Stimulated activated CD8-positive, alpha-beta memory T cell treated with anti-CD3 and anti-CD28 coated beads, Interleukin-4, amount 100 ng/mL, for 48 hours (primary cell): ENCODE measurements around the gene TNFRSF9.
"Not testable (repeated sequence)": the region's sequence is repeated elsewhere in the genome, so short reads cannot be mapped to it uniquely, and the experiment has no call there.

ENCODE experiments used
- DNase-seq: peaks from one replicate; pipeline ENCODE4 v3.0.0-alpha.2; 2020

Gene TNFRSF9

DNA sequence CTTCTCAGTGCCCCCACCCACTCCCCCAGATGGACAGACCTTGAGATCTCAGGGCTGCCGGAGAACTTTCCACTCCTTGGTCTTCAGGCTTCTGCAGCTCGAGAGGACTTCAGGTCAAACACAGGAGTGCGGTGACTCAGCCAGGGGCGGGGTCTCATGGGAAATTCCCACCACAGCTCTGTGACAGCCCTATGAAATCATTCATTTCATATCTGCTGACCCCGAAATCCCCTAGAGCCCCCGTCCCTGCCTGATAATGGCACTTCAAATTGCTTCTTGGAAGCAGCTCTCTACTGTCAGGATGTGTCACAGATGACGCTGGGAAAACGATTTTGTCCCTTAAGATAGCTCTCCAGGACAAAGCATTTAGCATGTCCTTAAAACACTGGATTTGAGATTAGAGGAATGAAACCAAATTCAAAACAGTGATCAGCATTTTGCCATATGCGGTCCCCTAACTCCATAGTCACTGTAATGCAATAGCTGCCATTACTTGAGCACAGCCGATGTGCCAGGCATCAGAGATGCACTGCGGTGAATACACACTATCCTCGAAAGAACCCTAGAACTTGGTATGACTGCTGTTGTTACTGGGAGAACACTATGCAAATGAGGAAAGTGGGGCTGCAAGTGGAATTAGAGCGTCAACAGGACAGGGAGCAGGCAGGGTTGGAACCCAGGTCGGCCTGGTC, at the start of gene TNFRSF9:
TSS of gene TNFRSF9 (minus strand) at position 95 of the 692 bp plus-strand sequence. CDS start 845 bp downstream, outside the sequence.
- DNase-seq, result peak; percentile 94

DNA sequence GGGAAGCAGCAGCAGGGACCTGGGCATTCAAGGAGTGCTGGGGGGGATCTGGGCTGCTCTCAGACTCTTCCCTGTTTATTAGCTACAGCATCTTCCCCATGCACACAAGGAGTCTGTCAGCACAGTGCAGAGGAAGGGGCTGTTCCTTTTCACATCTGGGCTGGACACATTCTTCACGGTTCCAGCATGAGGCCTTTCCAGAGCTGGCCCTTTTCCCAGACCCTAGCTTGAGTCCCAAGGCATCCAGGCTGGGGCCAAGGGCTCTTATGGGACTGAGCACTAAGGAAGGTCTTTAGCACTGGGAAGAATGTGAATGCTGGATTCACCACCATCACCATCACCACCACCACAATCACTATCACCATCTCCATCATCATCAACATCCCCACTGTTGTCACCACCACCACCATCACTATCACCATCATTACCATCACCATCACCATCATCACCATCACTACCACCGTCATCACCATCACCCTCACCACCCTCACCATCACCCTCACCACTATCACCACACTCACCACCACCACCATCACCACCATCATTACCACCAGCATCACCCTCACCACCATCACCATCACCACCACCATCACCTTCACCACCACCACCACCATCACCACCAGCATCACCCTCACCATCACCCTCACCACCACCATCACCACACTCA, 49.3 kb upstream of the TNFRSF9 start:
- no peak for DNase-seq

GRCh38 chr1:7988576-7988975, 47.9 kb upstream of the TNFRSF9 start:
- no peak for DNase-seq

- no peak for DNase-seq
Measured at GRCh38 chr1:7987528-7987927, 46.9 kb upstream of the TNFRSF9 start.

DNA sequence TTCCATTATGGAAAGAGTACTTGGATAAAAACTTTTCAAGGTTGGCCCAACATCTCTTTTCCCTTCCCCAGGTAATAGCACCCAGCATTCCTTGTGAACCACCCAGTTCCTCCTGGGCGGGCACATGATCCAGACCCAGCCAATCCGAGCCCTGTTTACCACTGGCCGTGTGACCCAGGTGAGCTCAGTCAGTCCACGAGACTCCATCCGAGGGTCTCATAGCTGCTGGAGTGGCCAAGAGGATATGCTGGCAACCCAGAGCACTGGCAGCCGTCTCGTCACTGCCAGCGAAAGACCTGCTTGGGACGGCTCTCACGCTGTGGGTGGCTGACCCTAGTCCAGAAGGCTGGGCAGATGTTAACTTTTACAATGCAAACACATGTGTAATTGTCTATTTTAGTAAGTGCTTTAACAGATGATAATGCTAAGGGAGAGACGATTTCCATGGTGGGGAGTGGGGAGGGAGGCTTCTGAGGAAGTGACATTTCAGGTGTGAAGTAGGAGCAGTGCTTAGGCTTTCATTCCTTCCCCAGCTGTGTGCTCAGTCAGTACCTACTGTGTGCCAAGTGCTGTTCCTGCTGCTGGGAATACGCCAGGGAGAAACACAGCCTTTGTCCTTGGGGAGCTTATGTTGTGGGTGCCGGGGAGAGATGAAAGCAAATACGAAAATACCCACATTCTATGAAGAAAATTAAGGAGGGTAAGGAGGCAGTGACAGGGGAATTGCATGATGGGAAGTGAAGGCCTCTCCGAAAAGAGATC, 45.4 kb upstream of the TNFRSF9 start:
- no peak for DNase-seq

GRCh38 chr1:7984811-7985210, 44.2 kb upstream of the TNFRSF9 start:
- DNase-seq, result no peak

DNA sequence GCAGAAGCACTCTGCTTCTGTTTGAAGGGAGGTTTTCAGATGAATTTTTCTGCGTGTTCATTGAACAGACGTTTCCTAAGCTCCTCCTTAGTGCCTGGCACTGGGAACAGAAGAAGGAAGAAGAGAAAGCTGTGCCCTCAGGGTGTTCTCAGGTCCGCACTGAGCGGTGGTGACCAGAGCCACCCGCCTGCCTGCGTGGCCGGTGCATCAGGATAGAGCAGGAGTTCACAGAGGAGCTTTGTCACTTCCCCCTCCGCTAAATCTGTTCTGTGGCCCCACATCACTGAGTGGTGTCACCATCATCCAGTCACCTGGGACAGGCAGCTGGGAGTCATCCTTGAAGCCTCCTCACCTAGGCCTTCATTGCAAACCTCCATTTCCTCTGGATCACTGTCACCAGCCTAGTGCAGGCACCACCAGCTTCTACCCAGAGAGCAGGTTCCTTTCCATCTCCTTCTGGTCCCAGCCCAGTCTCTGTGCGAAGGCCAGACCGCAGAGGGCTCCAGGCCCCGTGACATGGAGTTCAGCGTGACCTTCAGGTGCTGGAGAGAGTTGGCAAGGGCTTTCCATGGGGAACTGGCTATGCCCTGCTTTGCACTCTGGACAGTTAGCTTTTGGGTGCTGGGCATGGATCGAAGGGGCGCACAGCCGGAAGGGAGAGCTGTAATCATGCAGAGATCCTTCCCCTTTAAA, 42.6 kb upstream of the TNFRSF9 start:
- DNase-seq, result no peak

DNA sequence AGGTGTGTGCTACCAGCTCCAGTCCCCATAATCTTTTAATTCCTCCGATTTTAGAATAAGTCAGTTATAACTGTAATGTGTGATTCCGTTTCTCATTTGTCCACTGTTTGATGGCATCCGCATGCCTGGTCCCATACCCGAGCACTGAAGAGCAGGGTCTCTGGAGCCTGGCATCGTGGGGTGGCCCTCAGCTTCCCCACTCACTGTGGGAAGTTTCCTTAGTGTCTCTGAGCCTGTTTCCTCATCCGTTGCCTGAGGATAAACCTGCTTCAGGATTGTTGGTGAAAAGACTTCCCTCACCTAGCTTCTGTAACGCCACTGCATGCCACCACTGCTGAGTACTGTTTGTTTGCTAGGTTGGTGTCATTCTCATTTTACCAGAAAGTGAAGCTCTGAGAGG, 40.3 kb upstream of the TNFRSF9 start:
- no peak for DNase-seq

- DNase-seq, result peak; percentile 65
Measured at GRCh38 chr1:7975212-7975865, 34.7 kb upstream of the TNFRSF9 start.

DNA sequence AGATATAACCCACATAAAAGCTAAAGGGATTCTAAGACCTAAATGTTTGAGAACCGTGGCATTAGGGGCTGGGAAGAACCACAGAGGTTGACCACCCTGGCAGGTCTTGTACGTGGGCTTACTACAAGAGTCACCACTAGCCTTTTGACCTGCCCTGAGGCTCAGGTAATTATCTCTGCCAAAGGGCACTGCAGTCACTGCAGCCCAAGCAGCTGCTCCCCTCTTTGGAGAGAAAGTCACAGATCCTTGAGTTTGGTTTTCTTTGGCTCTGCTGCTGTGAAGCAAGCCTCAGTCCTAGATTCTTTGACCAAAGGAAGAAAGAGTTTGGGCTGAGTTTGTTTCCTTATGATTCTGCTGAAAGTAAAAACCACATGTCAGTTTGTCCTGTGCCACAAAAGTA, 32.4 kb upstream of the TNFRSF9 start:
- DNase-seq, result no peak

GRCh38 chr1:7972285-7972684, 31.6 kb upstream of the TNFRSF9 start:
- no peak for DNase-seq

GRCh38 chr1:7971024-7971423, 30.4 kb upstream of the TNFRSF9 start:
- DNase-seq, result no peak

DNA sequence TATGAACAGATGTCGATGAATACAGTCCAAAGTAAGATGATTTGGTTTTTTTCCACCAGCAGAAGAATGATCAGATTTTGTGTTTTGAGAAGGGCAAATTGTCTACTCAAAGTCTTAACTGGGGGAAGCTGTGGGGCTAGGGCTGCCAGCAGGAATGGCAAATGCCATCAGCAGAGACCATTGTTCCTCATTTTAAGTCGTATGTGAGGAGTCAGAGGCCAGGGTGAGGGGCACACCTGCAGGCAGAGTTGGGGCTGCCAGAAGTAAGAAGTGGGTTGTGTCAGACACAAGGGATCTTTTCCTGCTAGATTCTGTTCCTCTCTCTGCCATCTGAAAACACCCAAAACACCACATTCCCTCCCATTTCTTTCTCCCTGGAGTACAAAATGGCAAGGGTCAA, 29.6 kb upstream of the TNFRSF9 start:
- no peak for DNase-seq

DNA sequence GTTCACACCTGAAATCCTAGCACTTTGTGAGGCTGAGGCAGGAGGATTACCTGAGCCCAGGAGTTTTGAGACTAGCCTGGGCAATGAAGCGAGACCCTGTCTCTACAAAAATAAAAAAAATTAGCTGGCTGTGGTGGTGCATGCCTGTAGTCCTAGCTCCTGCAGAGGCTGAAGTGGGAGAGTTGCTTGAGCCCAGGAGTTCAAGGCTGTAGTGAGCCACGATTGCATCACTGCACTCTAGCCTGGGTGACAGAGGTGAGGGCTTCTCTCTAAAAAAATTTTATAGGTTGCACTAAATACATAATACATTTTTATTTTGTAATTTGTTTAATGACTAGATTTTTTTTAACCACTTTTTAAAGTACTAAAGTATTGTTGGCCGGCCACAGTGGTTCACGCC, 27.0 kb upstream of the TNFRSF9 start:
- no peak for DNase-seq

DNA sequence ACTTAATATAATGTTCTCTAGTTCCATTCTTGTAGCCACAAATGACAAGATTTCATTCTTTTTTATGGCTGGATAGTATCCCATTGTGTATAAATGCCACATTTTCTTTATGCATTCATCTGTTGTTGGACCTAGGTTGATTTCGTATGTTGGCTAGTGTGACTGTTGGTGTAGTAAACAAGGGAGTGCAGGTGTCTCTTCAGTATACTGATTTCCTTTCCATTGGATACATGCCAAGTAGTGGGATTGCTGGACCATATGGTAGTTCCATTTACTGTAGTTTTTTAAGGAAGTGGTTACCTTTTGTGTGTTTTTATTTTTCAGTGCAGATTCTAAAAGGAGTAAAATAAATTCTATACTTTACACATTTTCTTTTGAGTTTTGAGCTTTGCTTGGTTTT, 26.6 kb upstream of the TNFRSF9 start:
- DNase-seq, result no peak

DNA sequence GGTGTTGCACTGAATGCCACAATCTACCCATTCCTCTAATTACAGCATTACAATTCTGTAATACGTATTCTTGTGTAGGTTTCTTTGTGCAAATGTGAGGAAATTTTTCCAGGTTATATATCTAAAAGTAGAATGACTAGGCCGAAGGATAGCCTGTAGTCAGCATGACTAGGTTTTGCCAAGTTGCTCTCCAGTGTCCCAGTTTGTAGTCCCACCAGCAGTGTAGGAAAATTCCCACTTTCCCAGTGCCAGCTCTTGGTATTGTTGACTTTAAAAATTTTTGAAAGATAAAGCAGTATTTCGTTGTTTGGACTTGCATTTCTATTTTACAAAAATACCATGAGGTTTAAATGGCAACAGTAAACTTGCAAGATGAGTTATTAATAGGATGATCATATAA, 23.8 kb upstream of the TNFRSF9 start:
- no peak for DNase-seq

GRCh38 chr1:7963841-7964240, 23.2 kb upstream of the TNFRSF9 start:
- DNase-seq, result not testable (repeated sequence)

- DNase-seq, result not testable (repeated sequence)
Measured at GRCh38 chr1:7963378-7963730, 22.7 kb upstream of the TNFRSF9 start.

- DNase-seq, result no peak
Measured at GRCh38 chr1:7962636-7963377, 22.2 kb upstream of the TNFRSF9 start.

- no peak for DNase-seq
Measured at GRCh38 chr1:7962014-7962335, 21.3 kb upstream of the TNFRSF9 start.

DNA sequence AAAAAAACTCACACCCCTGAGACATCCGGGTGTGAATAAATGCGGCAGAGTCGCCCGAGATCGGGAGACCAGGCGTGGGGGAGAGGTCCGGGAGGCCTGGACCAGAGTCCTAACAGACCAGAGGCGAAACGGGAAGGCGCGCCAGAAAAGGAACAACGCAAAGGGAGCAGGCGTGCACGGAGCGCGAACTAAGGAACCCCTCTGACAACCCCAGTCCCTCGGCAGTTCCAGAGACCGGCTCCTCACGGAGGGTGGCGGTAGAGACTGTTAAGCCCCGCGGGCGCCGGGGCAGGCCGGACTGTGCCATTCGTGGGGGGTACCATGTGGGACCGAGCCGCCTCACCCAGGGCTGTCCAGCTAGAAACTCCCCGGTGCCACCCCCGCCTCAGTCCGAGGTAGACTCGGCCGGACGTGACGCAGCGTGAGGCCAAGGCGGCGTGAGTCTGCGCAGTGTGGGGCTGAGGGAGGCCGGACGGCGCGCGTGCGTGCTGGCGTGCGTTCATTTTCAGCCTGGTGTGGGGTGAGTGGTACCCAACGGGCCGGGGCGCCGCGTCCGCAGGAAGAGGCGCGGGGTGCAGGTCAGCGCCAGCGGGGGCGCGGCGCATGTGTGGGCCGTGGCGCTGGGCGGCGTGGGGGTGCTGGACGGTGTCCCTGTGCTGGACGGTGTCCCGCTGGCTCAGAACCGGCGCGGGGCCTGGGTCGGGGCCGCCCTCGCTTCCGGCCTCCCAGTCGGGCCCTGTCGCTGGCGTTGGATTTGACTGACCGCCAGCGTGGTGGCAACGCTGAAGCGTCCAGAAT, 20.8 kb upstream of the TNFRSF9 start, which contains the start of gene PARK7:
TSS of gene PARK7 (plus strand) at position 496 of the 798 bp plus-strand sequence. CDS start 1,075 bp downstream, outside the sequence.
- DNase-seq, result peak; percentile 100
